H1 (cell line): ENCODE data around the gene NKTR. TPM values are rescaled to one million over a fixed set of nuclear protein-coding genes. Genes with fewer than 3 reads are reported as not detected.

Experiments used
- CTCF ChIA-PET: fragments of 300-600 bp; sonication (Branson Sonifier 250); formaldehyde crosslinking; loops from one replicate; lab custom pipeline; 2021; ENCODE audit not compliant: partially characterized antibody; lab: Charles Lee
- POLR2A ChIA-PET: fragments of 300-600 bp; sonication (Branson Sonifier 250); formaldehyde crosslinking; loops from one replicate; lab custom pipeline; 2021; ENCODE audit warnings: inconsistent platforms; ENCODE audit not compliant: partially characterized antibody; lab: Charles Lee
- DNase-seq, 2 experiments: peaks; one replicate each; pipeline versions ENCODE4 v3.0.0 to v3.0.0-alpha.2; 2010 to 2022; ENCODE audit warnings: low spot score in 2 of 2, low read depth in 1 of 2, mixed read lengths in 1 of 2
- FAIRE-seq: peaks from 2 replicates; lab custom pipeline; 2011; peaks lifted over from hg19 to GRCh38; lab: Jason Lieb, UNC
- H2AFZ ChIP-seq: 2 replicates; pipeline ENCODE4 v1.8.1; 2012; ENCODE audit warnings: low read length, inconsistent platforms
- H2AK5ac ChIP-seq: 2 replicates; pipeline ENCODE4 v1.6.1; 2013; ENCODE audit warnings: low read depth, low read length
- H2BK120ac ChIP-seq: replicated peaks from 2 replicates; pipeline ENCODE3; 2013; ENCODE audit warnings: low read depth, low read length, inconsistent platforms
- H2BK12ac ChIP-seq: 2 replicates; pipeline ENCODE4 v1.6.1; 2013; ENCODE audit warnings: low read depth, low read length
- H2BK15ac ChIP-seq: 2 replicates; pipeline ENCODE4 v1.6.1; 2013; ENCODE audit warnings: low read length
- H2BK20ac ChIP-seq: 2 replicates; pipeline ENCODE4 v1.6.1; 2013; ENCODE audit warnings: low read length
- H2BK5ac ChIP-seq: 2 replicates; pipeline ENCODE4 v1.6.1; 2013; ENCODE audit warnings: low read depth, low read length
- H3K14ac ChIP-seq: 2 replicates; pipeline ENCODE4 v1.6.1; 2013; ENCODE audit warnings: inconsistent platforms; ENCODE audit not compliant: insufficient read length
- H3K18ac ChIP-seq: 2 replicates; pipeline ENCODE4 v1.6.1; 2013; ENCODE audit warnings: low read length; ENCODE audit errors: extremely low read depth
- H3K23ac ChIP-seq: 2 replicates; pipeline ENCODE4 v1.6.1; 2013; ENCODE audit warnings: inconsistent platforms; ENCODE audit not compliant: insufficient read length
- H3K23me2 ChIP-seq: 2 replicates; pipeline ENCODE4 v1.6.1; 2013; ENCODE audit warnings: low read depth, low read length
- H3K27ac ChIP-seq: 2 replicates; pipeline ENCODE4 v1.6.1; 2011; ENCODE audit warnings: low read depth, low read length, inconsistent platforms
- H3K27me3 ChIP-seq, 4 experiments: replicated peaks in 1 of 4; 1 replicate in 1 of 4; 2 replicates in 3 of 4; pipeline versions ENCODE4 v1.6.1 to v1.8.1; 2011 to 2013; ENCODE audit warnings: low read length in 3 of 4, mild to moderate bottlenecking in 3 of 4, inconsistent platforms in 2 of 4, mixed read lengths in 2 of 4, moderate library complexity in 1 of 4; ENCODE audit not compliant: control insufficient read depth in 3 of 4, insufficient read depth in 3 of 4; ENCODE audit errors: extremely low read depth in 1 of 4
- H3K36me3 ChIP-seq, 4 experiments: 2 replicates each; pipeline versions ENCODE4 v1.6.1 to v1.8.1; 2011 to 2013; ENCODE audit warnings: mild to moderate bottlenecking in 4 of 4, low read length in 3 of 4, moderate library complexity in 2 of 4, control low read depth in 1 of 4, inconsistent platforms in 1 of 4; ENCODE audit not compliant: insufficient read depth in 4 of 4, control insufficient read depth in 2 of 4
- H3K4ac ChIP-seq: replicated peaks from 2 replicates; pipeline ENCODE3; 2013; ENCODE audit warnings: low read length, low read depth, mixed read lengths, inconsistent platforms; ENCODE audit not compliant: insufficient read length
- H3K4me1 ChIP-seq, 4 experiments: replicated peaks in 1 of 4; 1 replicate in 1 of 4; 2 replicates in 3 of 4; pipeline versions ENCODE4 v1.6.1 to v1.8.1; 2011 to 2013; ENCODE audit warnings: low read length in 3 of 4, inconsistent platforms in 2 of 4, mixed read lengths in 1 of 4; ENCODE audit not compliant: insufficient read depth in 4 of 4, control insufficient read depth in 3 of 4
- H3K4me2 ChIP-seq, 2 experiments: 2 replicates each; pipeline versions ENCODE4 v1.6.1 to v1.8.1; 2011 to 2013; ENCODE audit warnings: low read depth in 2 of 2, low read length in 2 of 2, control low read depth in 1 of 2, inconsistent platforms in 1 of 2, mild to moderate bottlenecking in 1 of 2; ENCODE audit not compliant: insufficient read depth in 1 of 2
- H3K4me3 ChIP-seq, 4 experiments: fragments of 200-600, 300-600 bp in 1 of 4; sonication (generic), shearing (Covaris generic), sonication (Bioruptor Twin) in 1 of 4; 2 replicates each; pipeline versions ENCODE4 v1.5.1 to v1.8.1; 2011 to 2016; ENCODE audit warnings: low read length in 4 of 4, low read depth in 3 of 4, control low read depth in 2 of 4, inconsistent platforms in 2 of 4, mild to moderate bottlenecking in 2 of 4, mixed read lengths in 1 of 4, moderate library complexity in 1 of 4; ENCODE audit not compliant: insufficient read depth in 2 of 4; ENCODE audit errors: extremely low read depth in 1 of 4
- H3K56ac ChIP-seq: replicated peaks from 2 replicates; pipeline ENCODE3; 2013; ENCODE audit warnings: low read depth, mild to moderate bottlenecking, mixed read lengths, low read length, inconsistent platforms; ENCODE audit not compliant: insufficient read length
- H3K79me1 ChIP-seq: 2 replicates; pipeline ENCODE4 v1.6.1; 2013; ENCODE audit warnings: low read depth, low read length, control low read depth
- H3K79me2 ChIP-seq, 2 experiments: 2 replicates each; pipeline versions ENCODE4 v1.6.1 to v1.8.1; 2012 to 2013; ENCODE audit warnings: low read length in 2 of 2, mild to moderate bottlenecking in 2 of 2, inconsistent platforms in 1 of 2; ENCODE audit not compliant: insufficient read depth in 2 of 2, control insufficient read depth in 1 of 2
- H3K9ac ChIP-seq, 4 experiments: replicated peaks in 1 of 4; 1 replicate in 1 of 4; 2 replicates in 3 of 4; pipeline versions ENCODE4 v1.6.1 to v1.8.1; 2011 to 2013; ENCODE audit warnings: low read depth in 3 of 4, low read length in 3 of 4, control low read depth in 2 of 4, mild to moderate bottlenecking in 2 of 4, moderate library complexity in 2 of 4, inconsistent platforms in 1 of 4; ENCODE audit errors: extremely low read depth in 1 of 4
- H3K9me3 ChIP-seq, 2 experiments: 2 replicates each; pipeline versions ENCODE4 v1.6.1 to v1.8.1; 2012 to 2013; ENCODE audit warnings: mild to moderate bottlenecking in 2 of 2, moderate library complexity in 2 of 2, control low read depth in 1 of 2, inconsistent platforms in 1 of 2, low read depth in 1 of 2, low read length in 1 of 2, mixed read lengths in 1 of 2; ENCODE audit not compliant: insufficient read depth in 2 of 2
- H4K20me1 ChIP-seq, 2 experiments: replicated peaks in 1 of 2; 2 replicates each; pipeline versions ENCODE3 to v1.8.1; 2011 to 2013; ENCODE audit warnings: inconsistent platforms in 2 of 2, low read length in 2 of 2, mild to moderate bottlenecking in 1 of 2; ENCODE audit not compliant: insufficient read depth in 2 of 2, control insufficient read depth in 1 of 2
- H4K5ac ChIP-seq: 2 replicates; pipeline ENCODE4 v1.6.1; 2013; ENCODE audit warnings: low read length, low read depth, mixed read lengths, inconsistent platforms; ENCODE audit not compliant: insufficient read length
- H4K8ac ChIP-seq: 2 replicates; pipeline ENCODE4 v1.8.0; 2013; ENCODE audit warnings: mild to moderate bottlenecking, moderate library complexity, low read length, inconsistent platforms; ENCODE audit not compliant: insufficient read depth; ENCODE audit errors: extremely low read depth
- H4K91ac ChIP-seq: replicated peaks from 2 replicates; pipeline ENCODE3; 2013; ENCODE audit warnings: low read length, mixed read lengths, inconsistent platforms; ENCODE audit not compliant: insufficient read length
- CTBP2 ChIP-seq: IDR thresholded peaks from 2 replicates; pipeline ENCODE4 v1.7.0; 2011; ENCODE audit warnings: borderline replicate concordance, mild to moderate bottlenecking, moderate library complexity, mixed read lengths, low read length; ENCODE audit not compliant: insufficient read depth, insufficient read length
- HDAC2 ChIP-seq, 2 experiments: fragments of 300-600 bp in 1 of 2; sonication (generic) in 1 of 2; IDR thresholded peaks; 2 replicates each; pipeline ENCODE4 v1.6.1; 2011 to 2012; ENCODE audit warnings: low read depth in 2 of 2, low read length in 2 of 2, mild to moderate bottlenecking in 2 of 2, moderate library complexity in 2 of 2, borderline replicate concordance in 1 of 2, inconsistent platforms in 1 of 2
- PHF8 ChIP-seq: fragments of 200-600 bp; sonication (generic); conservative IDR thresholded peaks from 2 replicates; pipeline ENCODE4 v1.7.1; 2012; ENCODE audit warnings: low read depth, mild to moderate bottlenecking, inconsistent platforms, low read length, moderate library complexity
- RAD21 ChIP-seq, 2 experiments: IDR thresholded peaks in 1 of 2; conservative IDR thresholded peaks in 1 of 2; 2 replicates each; pipeline ENCODE4 v1.6.1; 2011; ENCODE audit warnings: low read depth in 2 of 2, low read length in 2 of 2, improper control_type of control experiment in 1 of 2, inconsistent platforms in 1 of 2, mild to moderate bottlenecking in 1 of 2, moderate library complexity in 1 of 2
- SP1 ChIP-seq: IDR thresholded peaks from 2 replicates; pipeline ENCODE4 v1.6.1; 2011; ENCODE audit warnings: low read depth, low read length
- TAF1 ChIP-seq: IDR thresholded peaks from 2 replicates; pipeline ENCODE4 v1.6.1; 2011; ENCODE audit warnings: mild to moderate bottlenecking, low read depth, low read length
- YY1 ChIP-seq: IDR thresholded peaks from 2 replicates; pipeline ENCODE4 v1.6.1; 2011; ENCODE audit warnings: low read depth, mild to moderate bottlenecking, low read length
- WGBS, 2 experiments: shearing (Covaris generic) in 1 of 2; methylation state at CpG; one replicate each; pipeline versions ENCODE4 v1.1.6 to v1.1.7; 2013 to 2015; ENCODE audit warnings: low lambda C conversion rate in 2 of 2, mixed read lengths in 2 of 2, inconsistent platforms in 1 of 2, low coverage in 1 of 2, missing lambda C conversion rate in 1 of 2; ENCODE audit not compliant: insufficient replicate concordance in 2 of 2, insufficient coverage in 1 of 2, insufficient read length in 1 of 2; ENCODE audit errors: extremely low coverage in 1 of 2, missing lambda C conversion rate in 1 of 2; 5-methylcytosine and 5-hydroxymethylcytosine counted together
- polyA plus RNA-seq, 7 experiments: library from polyadenylated mRNA; depleted of rRNA in 3 of 7; stranded (reverse) in 5 of 7; unstranded in 2 of 7; fragments of >200 nt in 5 of 7; fragments of 200-250 nt in 2 of 7; gene quantifications; 1 replicate in 5 of 7; 2 replicates in 1 of 7; 4 replicates in 1 of 7; pipeline versions ENCODE4 v1.2.1 to v1.2.3, GENCODE V29; 2011 to 2013; ENCODE audit warnings: missing spikeins in 2 of 7, mixed read lengths in 2 of 7
- total RNA-seq: library from RNA; stranded (reverse); fragmentation: NEBNext Ultra II Directional; extraction: Animal tissue kit (Norgen Biotek cat#: 25700); gene quantifications from 2 replicates; pipeline ENCODE4 v1.2.1, GENCODE V29; 2021

The NKTR gene
- total and polyA plus RNA-seq, 2 of the 8 experiments (the other 6 are each of a cell fraction or from before 2014, with no cell fraction given): 24.1 to 62.2 TPM

GRCh38 chr3:42662037-42662812 is 61.7 kb downstream of the NKTR start:
- Histone ChIP-seq H3K23me2 (no peaks in the 10 kb centered on the region), H2BK15ac (no peak overlapping the region), H3K79me2 (no peaks in the 10 kb centered on the region), H2AK5ac (no peak overlapping the region), H3K4me3 (no peak overlapping the region), H3K4ac (no peak overlapping the region), H3K79me1 (no peaks in the 10 kb centered on the region), H2BK20ac (no peak overlapping the region), H3K9ac (no peak overlapping the region)
- DNase-seq: no peak
- FAIRE-seq: no peak
- CTCF ChIA-PET: interaction anchor here (0.6 to 7.0 kb wide), 12 partner anchors 7 to 117 kb away, joined by 3 to 54 read pairs (median 10); partner anchors contain the start of genes HHATL and KLHL40
- WGBS, 2 experiments: 85% methylated on average over 7 of the region's 7 CpGs; no CpG with 5 or more reads in 1 of the 2 experiments
- TF ChIP-seq TAF1: no peak
- TF ChIP-seq RAD21 (IDR thresholded peaks at IDR 0.05 in 1 of 2, conservative IDR thresholded peaks at IDR 0.05 in 1 of 2; ENCODE audit: low read depth in 2 of 2, low read length in 2 of 2): no peak
- no peak for TF ChIP-seq CTBP2
- TF ChIP-seq SP1: no peak
- TF ChIP-seq PHF8: no peak
- TF ChIP-seq YY1: no peak
- no peak for TF ChIP-seq HDAC2 (IDR thresholded peaks at IDR 0.05; ENCODE audit: borderline replicate concordance in 1 of 2, low read depth in 2 of 2, low read length in 2 of 2)
- TF ChIP-seq, all 59 proteins: peak for 0
- Histone ChIP-seq H4K91ac (no peak overlapping the region), H4K20me1 (peaks cover 0 to 4% of the 10 kb centered on the region in 2 experiments), H3K4me2 (no peak overlapping the region), H3K9me3 (no peaks in the 10 kb centered on the region), H3K27me3 (no peaks in the 10 kb centered on the region), H2BK5ac (no peak overlapping the region), H3K14ac (no peak overlapping the region), H3K23ac (no peak overlapping the region), H3K36me3 (no peaks in the 10 kb centered on the region; a peak in 1 of 8 replicates), H2BK120ac (no peak overlapping the region), H4K8ac (no peak overlapping the region; the same call in 1 of the 2 replicates), H3K4me1 (no peaks in the 10 kb centered on the region; a peak in 1 of 7 replicates), H4K5ac (no peak overlapping the region), H3K18ac (no peak overlapping the region), H2AFZ (no peak overlapping the region), H3K56ac (no peak overlapping the region), H2BK12ac (no peak overlapping the region), H3K27ac (no peak overlapping the region)
- POLR2A ChIA-PET: interaction anchor here (1.1 to 1.3 kb wide), 2 partner anchors 8 to 87 kb away, joined by 3 to 4 read pairs; no protein-coding TSS in a partner anchor
